PC-9 (cell line): ENCODE results near the gene ADAMTSL5.

Experiments
- CTCF ChIP-seq: fragments of 200-600 bp; sonication (generic); conservative IDR thresholded peaks from 2 replicates; pipeline ENCODE4 v1.6.1; 2017; ENCODE audit warnings: mixed run types, antibody characterized with exemption, mild to moderate bottlenecking, moderate library complexity
- EZH2 ChIP-seq: fragments of 200-600 bp; sonication (generic); IDR thresholded peaks from 2 replicates; pipeline ENCODE4 v1.8.0; 2017; ENCODE audit warnings: antibody characterized with exemption, low read depth

GRCh38 chr19:1512671-1513498, at the start of gene ADAMTSL5:
- no peak for TF ChIP-seq CTCF
- TF ChIP-seq EZH2 = no peak
